WTC11 (cell line): ENCODE results near the gene PDE1C. TPM values are rescaled to one million over a fixed set of nuclear protein-coding genes. Genes with fewer than 3 reads are reported as not detected.

Experiments
- ATAC-seq: fragments of 200-7000 bp; cut with Tn5 transposase; 2 replicates; pipeline ENCODE4 v1.10.0; 2021; ENCODE audit warnings: mild to moderate bottlenecking, moderate library complexity
- CTCF ChIA-PET: fragments of 300-600 bp; sonication (Branson Sonifier 250); formaldehyde crosslinking; loops from one replicate; lab custom pipeline; 2021; ENCODE audit warnings: antibody characterized with exemption; lab: Charles Lee
- POLR2A ChIA-PET: fragments of 350-600 bp; sonication (Branson Sonifier 250); formaldehyde crosslinking; loops from one replicate; lab custom pipeline; 2021; ENCODE audit warnings: antibody characterized with exemption; lab: Charles Lee
- DNase-seq: peaks from one replicate; pipeline ENCODE4 v3.0.0; 2021; ENCODE audit warnings: low spot score
- H3K27ac Mint-ChIP-seq: 2 replicates; pipeline ENCODE4 v1.8.0; 2021; ENCODE audit warnings: mixed read lengths
- H3K27me3 Mint-ChIP-seq: 2 replicates; pipeline ENCODE4 v1.8.0; 2021; ENCODE audit warnings: low read depth, mild to moderate bottlenecking, moderate library complexity, mixed read lengths
- H3K36me3 Mint-ChIP-seq: 2 replicates; pipeline ENCODE4 v1.8.0; 2021; ENCODE audit warnings: mixed read lengths
- H3K4me1 Mint-ChIP-seq: 2 replicates; pipeline ENCODE4 v1.8.0; 2022; ENCODE audit warnings: mixed read lengths
- H3K4me3 Mint-ChIP-seq: 2 replicates; pipeline ENCODE4 v1.8.0; 2021; ENCODE audit warnings: mild to moderate bottlenecking, moderate library complexity, mixed read lengths
- H3K9me3 Mint-ChIP-seq: 2 replicates; pipeline ENCODE4 v1.8.0; 2021; ENCODE audit warnings: mixed read lengths
- ATF1 ChIP-seq: sonication (generic); formaldehyde crosslinking; IDR thresholded peaks from 2 replicates; pipeline ENCODE4 v1.8.1; 2023; ENCODE audit warnings: mild to moderate bottlenecking, moderate library complexity, missing genetic modification reagents
- CREM ChIP-seq: sonication (generic); formaldehyde crosslinking; IDR thresholded peaks from 2 replicates; pipeline ENCODE4 v1.8.1; 2022; ENCODE audit warnings: mild to moderate bottlenecking, missing genetic modification reagents, moderate library complexity
- CTCF ChIP-seq: fragments of 200-600 bp; IDR thresholded peaks from 2 replicates; pipeline ENCODE4 v1.8.0; 2022; ENCODE audit warnings: antibody characterized with exemption
- E2F1 ChIP-seq: sonication (generic); formaldehyde crosslinking; IDR thresholded peaks from 2 replicates; pipeline ENCODE4 v1.8.0; 2022; ENCODE audit warnings: mild to moderate bottlenecking, missing genetic modification reagents
- ERG ChIP-seq: fragments of 250-450 bp; sonication (Bioruptor Pico); IDR thresholded peaks from 2 replicates; pipeline ENCODE4 v1.8.0; 2021; ENCODE audit warnings: mild to moderate bottlenecking
- HMGA2 ChIP-seq: fragments of 250-450 bp; sonication (Bioruptor Pico); IDR thresholded peaks from 2 replicates; pipeline ENCODE4 v1.4.0; 2021; ENCODE audit warnings: mild to moderate bottlenecking, moderate library complexity
- HMGXB4 ChIP-seq: sonication (generic); formaldehyde crosslinking; IDR thresholded peaks from 2 replicates; pipeline ENCODE4 v1.8.1; 2023; ENCODE audit warnings: mild to moderate bottlenecking, moderate library complexity, missing genetic modification reagents
- JUN ChIP-seq: sonication (generic); formaldehyde crosslinking; IDR thresholded peaks from 2 replicates; pipeline ENCODE4 v1.8.0; 2023; ENCODE audit warnings: mild to moderate bottlenecking, missing genetic modification reagents
- PRDM15 ChIP-seq: sonication (generic); formaldehyde crosslinking; IDR thresholded peaks from 2 replicates; pipeline ENCODE4 v1.8.0; 2022; ENCODE audit warnings: missing genetic modification reagents
- SMAD3 ChIP-seq: sonication (generic); formaldehyde crosslinking; IDR thresholded peaks from 2 replicates; pipeline ENCODE4 v1.8.0; 2022; ENCODE audit warnings: missing genetic modification reagents, mild to moderate bottlenecking, borderline replicate concordance
- TCF7 ChIP-seq: sonication (generic); formaldehyde crosslinking; IDR thresholded peaks from 2 replicates; pipeline ENCODE4 v1.8.0; 2022; ENCODE audit warnings: mild to moderate bottlenecking, low read depth, missing genetic modification reagents, moderate library complexity
- TP53 ChIP-seq: sonication (generic); formaldehyde crosslinking; IDR thresholded peaks from 2 replicates; pipeline ENCODE4 v1.8.1; 2023; ENCODE audit warnings: mild to moderate bottlenecking, missing genetic modification reagents
- ZNF396 ChIP-seq: fragments of 250-450 bp; sonication (Bioruptor Pico); IDR thresholded peaks from 2 replicates; pipeline ENCODE4 v1.8.0; 2021; ENCODE audit warnings: mild to moderate bottlenecking, moderate library complexity, borderline replicate concordance
- ZNF416 ChIP-seq: fragments of 250-450 bp; sonication (Bioruptor Pico); IDR thresholded peaks from 2 replicates; pipeline ENCODE4 v1.9.0; 2021; ENCODE audit warnings: mild to moderate bottlenecking, inconsistent platforms
- total RNA-seq: library from RNA; stranded (reverse); gene quantifications from 3 replicates; pipeline ENCODE4 v1.2.3, GENCODE V29; 2021

The PDE1C gene
- total RNA-seq, 1 experiment from 2014 or later = 0.55 TPM

GRCh38 chr7:31744294-31744874 lies 325.8 kb downstream of the PDE1C start:
- POLR2A ChIA-PET = no interaction called here
- ATAC-seq (peak; percentile 73), DNase-seq (peak; percentile 67)
- Mint-ChIP-seq H3K4me1 (no peaks in the 10 kb centered on the region), H3K27ac (no peak overlapping the region), H3K4me3 (no peak overlapping the region), H3K27me3 (peaks cover 89% of the 10 kb centered on the region), H3K36me3 (no peaks in the 10 kb centered on the region)
- TF ChIP-seq E2F1 (no peak), ZNF396 (CRISPR knock-in tag) (no peak), TP53 (CRISPR knock-in tag) (no peak), CTCF (peak; percentile 71), HMGA2 (CRISPR knock-in tag) (no peak)
- TF ChIP-seq, all 79 proteins: peak for 1
- H3K9me3 Mint-ChIP-seq = no peaks in the 10 kb centered on the region
- CTCF ChIA-PET = interaction anchor here (0.7 to 1.7 kb wide), 26 partner anchors 10 to 614 kb away, joined by 3 to 37 read pairs (median 4); partner anchors contain the start of gene PDE1C

GRCh38 chr7:31741852-31742251 lies 328.4 kb downstream of the PDE1C start:
- Mint-ChIP-seq H3K27me3 (peaks cover 77% of the 10 kb centered on the region), H3K4me1 (no peaks in the 10 kb centered on the region), H3K27ac (no peak overlapping the region)
- ATAC-seq = no peak
- DNase-seq = no peak
- TF ChIP-seq JUN (CRISPR knock-in tag) = no peak
- TF ChIP-seq CTCF = no peak
- TF ChIP-seq CREM (CRISPR knock-in tag) = no peak
- TF ChIP-seq SMAD3 (CRISPR knock-in tag) = no peak
- TF ChIP-seq HMGXB4 (CRISPR knock-in tag) = no peak
- TF ChIP-seq ZNF416 (CRISPR knock-in tag) = no peak
- TF ChIP-seq, all 79 proteins: peak for 0
- H3K9me3 Mint-ChIP-seq = no peaks in the 10 kb centered on the region
- H3K36me3 Mint-ChIP-seq = no peaks in the 10 kb centered on the region
- no peak overlapping the region for H3K4me3 Mint-ChIP-seq
- POLR2A ChIA-PET = no interaction called here
- CTCF ChIA-PET = interaction anchor here (1.0 to 1.2 kb wide), 3 partner anchors 423 to 607 kb away, joined by 3 to 6 read pairs (median 3); no protein-coding TSS in a partner anchor

GRCh38 chr7:31735991-31736982 lies 333.9 kb downstream of the PDE1C start:
- no peak overlapping the region for H3K4me3 Mint-ChIP-seq
- TF ChIP-seq PRDM15 = no peak
- no peak for TF ChIP-seq TCF7
- no peak for TF ChIP-seq ERG
- TF ChIP-seq CTCF = peak; percentile 89
- no peak for TF ChIP-seq ATF1 (CRISPR knock-in tag)
- no peak overlapping the region for H3K27ac Mint-ChIP-seq
- ChIA-PET CTCF (no interaction called here), POLR2A (interaction anchor here (0.6 kb wide), 1 partner anchor 317 kb away, joined by 3 read pairs; no protein-coding TSS in a partner anchor)
- H3K27me3 Mint-ChIP-seq = peaks cover 35% of the 10 kb centered on the region
- peaks cover 3% of the 10 kb centered on the region; the same call in 1 of the 2 replicates for H3K4me1 Mint-ChIP-seq
- no peaks in the 10 kb centered on the region for H3K9me3 Mint-ChIP-seq
- DNase-seq (peak; percentile 79), ATAC-seq (peak; percentile 93)
- no peaks in the 10 kb centered on the region for H3K36me3 Mint-ChIP-seq
